GM23338 (cell line): Measurements from ENCODE around the gene FAM162B. TPM values are rescaled to one million over a fixed set of nuclear protein-coding genes. Genes with fewer than 3 reads are reported as not detected.

Experiments used
- ATAC-seq: fragments of 200-7000 bp; cut with Tn5 transposase; 3 replicates; pipeline ENCODE4 v1.9.1; 2020
- DNase-seq: peaks from one replicate; pipeline ENCODE4 v3.0.0-alpha.2; 2015; ENCODE audit warnings: low spot score
- H2AFZ ChIP-seq: fragments of 200-600 bp; sonication (generic); 2 replicates; pipeline ENCODE4 v1.8.0; 2016; ENCODE audit warnings: antibody characterized with exemption, mild to moderate bottlenecking, moderate library complexity
- H3F3A ChIP-seq: fragments of 200-600 bp; sonication (generic); replicated peaks from 2 replicates; pipeline ENCODE4 v1.8.0; 2017; ENCODE audit warnings: antibody characterized with exemption, mixed run types, low read depth
- H3K27ac ChIP-seq: fragments of 200-600 bp; sonication (generic); 2 replicates; pipeline ENCODE4 v1.6.1; 2016; ENCODE audit warnings: low read depth
- H3K27me3 ChIP-seq: fragments of 200-600 bp; sonication (generic); 2 replicates; pipeline ENCODE4 v1.8.0; 2016; ENCODE audit warnings: mild to moderate bottlenecking, mixed run types, moderate library complexity; ENCODE audit not compliant: insufficient read depth
- H3K36me3 ChIP-seq: fragments of 200-600 bp; sonication (generic); 2 replicates; pipeline ENCODE4 v1.8.0; 2016; ENCODE audit warnings: mild to moderate bottlenecking; ENCODE audit not compliant: insufficient read depth
- H3K4me1 ChIP-seq: fragments of 200-600 bp; sonication (generic); 2 replicates; pipeline ENCODE4 v1.8.0; 2016; ENCODE audit warnings: mild to moderate bottlenecking, moderate library complexity; ENCODE audit not compliant: insufficient read depth
- H3K4me2 ChIP-seq: fragments of 200-600 bp; sonication (generic); 2 replicates; pipeline ENCODE4 v1.7.1; 2017; ENCODE audit warnings: mixed run types
- H3K4me3 ChIP-seq: fragments of 200-600 bp; sonication (generic); 2 replicates; pipeline ENCODE4 v1.6.1; 2016; ENCODE audit warnings: mixed run types
- H3K79me2 ChIP-seq: fragments of 200-600 bp; sonication (generic); replicated peaks from 2 replicates; pipeline ENCODE4 v1.8.0; 2017; ENCODE audit warnings: mild to moderate bottlenecking; ENCODE audit not compliant: insufficient read depth
- H3K9me2 ChIP-seq: fragments of 200-600 bp; sonication (generic); 2 replicates; pipeline ENCODE4 v1.8.0; 2017; ENCODE audit not compliant: insufficient read depth
- H4K20me1 ChIP-seq: fragments of 200-600 bp; sonication (generic); replicated peaks from 2 replicates; pipeline ENCODE4 v1.8.0; 2017; ENCODE audit warnings: mild to moderate bottlenecking; ENCODE audit not compliant: insufficient read depth
- H3K27ac Mint-ChIP-seq: 2 replicates; pipeline ENCODE4 v1.8.0; 2020; ENCODE audit warnings: inconsistent platforms, mild to moderate bottlenecking, moderate library complexity, mixed read lengths
- H3K27me3 Mint-ChIP-seq: 3 replicates; pipeline ENCODE4 v1.8.0; 2022; ENCODE audit warnings: low read depth, mild to moderate bottlenecking, moderate library complexity, mixed read lengths, inconsistent platforms; ENCODE audit not compliant: insufficient read depth, poor library complexity
- H3K36me3 Mint-ChIP-seq: 3 replicates; pipeline ENCODE4 v1.8.0; 2021; ENCODE audit warnings: low read depth, mild to moderate bottlenecking, inconsistent platforms, moderate library complexity, mixed read lengths
- H3K4me1 Mint-ChIP-seq: 3 replicates; pipeline ENCODE4 v1.8.0; 2020; ENCODE audit warnings: mild to moderate bottlenecking, inconsistent platforms, mixed read lengths
- H3K4me3 Mint-ChIP-seq: 3 replicates; pipeline ENCODE4 v1.8.0; 2021; ENCODE audit warnings: moderate library complexity, mild to moderate bottlenecking, inconsistent platforms, mixed read lengths
- H3K9me3 Mint-ChIP-seq: 3 replicates; pipeline ENCODE4 v1.8.0; 2020; ENCODE audit warnings: moderate library complexity, mild to moderate bottlenecking, inconsistent platforms, mixed read lengths
- CREB1 ChIP-seq: fragments of 250-450 bp; sonication (Bioruptor Pico); IDR thresholded peaks from 2 replicates; pipeline ENCODE4 v1.5.0; 2020; ENCODE audit warnings: low read depth, mild to moderate bottlenecking, moderate library complexity
- CTCF ChIP-seq, 2 experiments: fragments of 200-600 bp in 1 of 2; sonication (generic) in 1 of 2; conservative IDR thresholded peaks; 2 replicates each; pipeline versions ENCODE4 v1.5.1 to v1.6.1; 2016 to 2017; ENCODE audit warnings: antibody characterized with exemption in 2 of 2, low read depth in 2 of 2, mild to moderate bottlenecking in 2 of 2, moderate library complexity in 1 of 2
- ETS1 ChIP-seq: IDR thresholded peaks from 2 replicates; pipeline ENCODE4 v1.6.1; 2016; ENCODE audit warnings: antibody characterized with exemption
- JUNB ChIP-seq: IDR thresholded peaks from one replicate; pipeline ENCODE4 v1.6.1; 2016; ENCODE audit warnings: antibody characterized with exemption; ENCODE audit not compliant: unreplicated experiment
- POLR2AphosphoS5 ChIP-seq: IDR thresholded peaks from 2 replicates; pipeline ENCODE4 v1.6.1; 2016; ENCODE audit warnings: antibody characterized with exemption, low read depth
- REST ChIP-seq: IDR thresholded peaks from one replicate; pipeline ENCODE4 v1.6.1; 2018; ENCODE audit warnings: antibody characterized with exemption; ENCODE audit not compliant: unreplicated experiment
- ZNF114 ChIP-seq: fragments of 250-450 bp; sonication (Bioruptor Pico); IDR thresholded peaks from 2 replicates; pipeline ENCODE4 v1.5.0; 2020; ENCODE audit warnings: mild to moderate bottlenecking, moderate library complexity
- ZNF331 ChIP-seq: fragments of 250-450 bp; sonication (Bioruptor Pico); IDR thresholded peaks from 2 replicates; pipeline ENCODE4 v1.5.0; 2020; ENCODE audit warnings: low read depth, mild to moderate bottlenecking, moderate library complexity
- polyA plus RNA-seq: library from polyadenylated mRNA; unstranded; fragments of >200 nt; fragmentation: Nextera tagmentation; extraction: Ambion mirVana; gene quantifications from 2 replicates; pipeline ENCODE4 v1.2.1, GENCODE V29; 2016
- total RNA-seq: library from RNA; depleted of rRNA; stranded (reverse); fragments of >200 nt; shearing (Covaris generic); gene quantifications from 2 replicates; pipeline ENCODE4 v1.2.3, GENCODE V29; 2014

FAM162B gene
- total and polyA plus RNA-seq, 2 experiments from 2014 or later: 5.9 to 9.3 TPM

- TF ChIP-seq REST (no peak), ETS1 (no peak), JUNB (no peak), ZNF114 (no peak), POLR2AphosphoS5 (no peak), ZNF331 (no peak)
Observed at GRCh38 chr6:116793224-116793623, 27.7 kb upstream of the FAM162B start (continued).

- ATAC-seq (no peak), DNase-seq (no peak)
- Mint-ChIP-seq H3K4me3 (no peak overlapping the region), H3K36me3 (no peaks in the 10 kb centered on the region), H3K27me3 (no peaks in the 10 kb centered on the region), H3K9me3 (no peaks in the 10 kb centered on the region), H3K4me1 (no peaks in the 10 kb centered on the region), H3K27ac (no peak overlapping the region)
- H3F3A ChIP-seq: no peaks in the 10 kb centered on the region
- H2AFZ ChIP-seq: no peak overlapping the region
- H4K20me1 ChIP-seq: no peaks in the 10 kb centered on the region
- H3K4me2 ChIP-seq: no peak overlapping the region
- no peaks in the 10 kb centered on the region for H3K9me2 ChIP-seq
- no peaks in the 10 kb centered on the region for H3K27me3 ChIP-seq
- no peak overlapping the region for H3K4me3 ChIP-seq
- H3K4me1 ChIP-seq: no peaks in the 10 kb centered on the region
- H3K36me3 ChIP-seq: no peaks in the 10 kb centered on the region
- no peak overlapping the region for H3K27ac ChIP-seq
- H3K79me2 ChIP-seq: no peaks in the 10 kb centered on the region
- TF ChIP-seq CREB1 (no peak), REST (no peak), ZNF114 (no peak), CTCF (conservative IDR thresholded peaks at IDR 0.05; ENCODE audit: low read depth in 2 of 2) (no peak)
Observed at GRCh38 chr6:116783852-116784251, 18.3 kb upstream of the FAM162B start.
